HUES6 (cell line): Measurements from ENCODE around the gene KRTCAP2.

ENCODE experiments used
- H3K27ac ChIP-seq: 2 replicates; pipeline ENCODE4 v1.7.0; 2013; ENCODE audit warnings: low read depth, mild to moderate bottlenecking, low read length, inconsistent platforms
- H3K27me3 ChIP-seq: 2 replicates; pipeline ENCODE4 v1.6.1; 2013; ENCODE audit warnings: low read length; ENCODE audit not compliant: control insufficient read depth, insufficient read depth
- H3K36me3 ChIP-seq: 2 replicates; pipeline ENCODE4 v1.6.1; 2013; ENCODE audit warnings: low read length; ENCODE audit not compliant: control insufficient read depth, insufficient read depth
- H3K4me1 ChIP-seq: 2 replicates; pipeline ENCODE4 v1.6.1; 2013; ENCODE audit warnings: low read length; ENCODE audit not compliant: control insufficient read depth, insufficient read depth
- H3K4me3 ChIP-seq: 2 replicates; pipeline ENCODE4 v1.5.1; 2013; ENCODE audit warnings: low read depth, low read length
- H3K9ac ChIP-seq: one replicate; pipeline ENCODE4 v1.6.1; 2013; ENCODE audit warnings: mild to moderate bottlenecking, low read length
- H3K9me3 ChIP-seq: 2 replicates; pipeline ENCODE4 v1.6.1; 2013; ENCODE audit warnings: low read depth, low read length; ENCODE audit not compliant: control insufficient read depth, insufficient read depth

KRTCAP2 gene

DNA sequence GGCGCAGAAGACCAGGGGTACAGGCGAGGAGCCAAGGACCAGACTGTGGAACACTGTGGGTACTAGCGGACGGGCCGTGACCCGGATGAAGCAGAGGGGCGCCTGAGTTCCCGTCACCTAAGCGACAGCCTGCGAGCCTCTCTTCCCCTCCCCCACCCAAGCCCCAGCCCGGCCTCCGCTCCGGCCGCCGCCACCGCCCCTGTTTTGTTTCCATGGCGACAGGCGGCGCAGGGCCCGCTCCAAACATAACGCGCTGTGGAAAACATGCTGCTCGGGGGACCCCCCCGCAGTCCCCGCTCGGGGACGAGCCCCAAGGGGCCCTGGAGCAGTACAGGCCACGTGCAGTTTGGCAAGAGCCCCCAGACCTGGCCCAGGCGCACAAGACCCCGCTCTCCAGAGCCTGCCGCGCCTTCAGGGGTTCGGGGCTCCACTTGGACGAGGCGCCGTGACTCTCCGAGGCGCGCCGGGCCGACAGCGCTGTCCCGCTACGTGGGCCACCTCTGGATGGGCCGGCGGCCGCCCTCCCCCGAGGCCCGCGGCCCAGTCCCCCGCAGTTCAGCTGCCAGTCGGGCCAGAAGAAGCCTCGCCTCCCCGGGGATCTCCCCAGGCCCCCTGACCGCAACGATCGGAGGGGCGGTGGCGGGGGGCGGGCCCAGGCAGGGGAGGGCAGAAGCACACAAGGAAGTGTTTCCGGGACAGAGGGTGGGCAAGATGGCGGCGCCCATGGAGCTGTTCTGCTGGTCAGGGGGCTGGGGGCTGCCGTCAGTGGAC lies 35.6 kb upstream of the KRTCAP2 start, which contains the start of gene MTX1:
TSS of gene MTX1 (plus strand) at position 155 of the 771 bp plus-strand sequence. CDS start at position 265, 110 bp downstream.
- Histone ChIP-seq H3K9me3 (no peaks in the 10 kb centered on the region), H3K4me1 (peaks cover 15% of the 10 kb centered on the region), H3K36me3 (peaks cover 19% of the 10 kb centered on the region), H3K4me3 (peak within 1 kb of the TSS; percentile 85), H3K27ac (peak within 1 kb of the TSS; percentile 98), H3K9ac (peak within 1 kb of the TSS; percentile 91), H3K27me3 (no peaks in the 10 kb centered on the region)

DNA sequence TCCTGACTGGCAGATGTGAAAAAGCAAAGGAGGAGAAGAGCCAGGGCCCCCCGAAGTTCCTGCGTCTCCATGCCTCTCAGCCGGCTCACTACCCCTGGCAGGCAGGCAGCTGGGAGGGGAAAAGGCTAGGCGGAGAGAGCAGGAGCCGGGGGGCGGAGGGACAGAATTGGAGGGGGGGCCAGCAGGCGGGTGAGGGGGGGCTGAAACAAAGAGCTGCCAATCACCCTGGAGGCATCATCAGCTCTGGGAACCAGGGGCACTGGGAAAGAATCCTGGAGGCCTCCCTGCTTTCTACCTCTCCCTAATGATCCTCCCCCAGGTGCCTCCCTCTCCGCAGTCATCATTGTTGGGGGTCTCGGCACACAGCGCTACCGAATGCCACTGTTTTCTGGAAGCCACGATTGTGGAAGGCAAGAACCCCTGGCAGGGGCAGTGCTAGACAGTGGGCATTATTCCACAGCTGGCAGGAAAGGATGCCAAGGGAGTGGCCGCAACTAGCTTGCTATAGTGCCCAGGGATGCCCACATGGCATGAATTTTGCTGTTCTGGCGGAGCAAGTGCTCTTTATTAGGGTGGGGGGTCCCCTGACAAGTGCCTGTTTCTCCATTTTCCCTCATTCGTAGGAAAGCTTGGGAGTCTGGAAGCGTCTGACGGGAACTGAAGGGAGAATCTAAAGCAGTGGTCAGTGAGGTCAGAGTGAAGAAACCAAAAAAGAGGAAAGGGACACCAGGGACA lies 34.9 kb upstream of the KRTCAP2 start, which contains the start of gene THBS3:
TSS of gene THBS3 (minus strand) at position 92 of the 735 bp plus-strand sequence. CDS start at position 71, 21 bp downstream.
- peak within 1 kb of the TSS; percentile 85 for H3K4me3 ChIP-seq
- peak within 1 kb of the TSS; percentile 91 for H3K9ac ChIP-seq
- peaks cover 25% of the 10 kb centered on the region for H3K36me3 ChIP-seq
- H3K27me3 ChIP-seq, result no peaks in the 10 kb centered on the region
- H3K9me3 ChIP-seq, result no peaks in the 10 kb centered on the region
- H3K4me1 ChIP-seq, result peaks cover 15% of the 10 kb centered on the region
- peak within 1 kb of the TSS; percentile 98 for H3K27ac ChIP-seq

DNA sequence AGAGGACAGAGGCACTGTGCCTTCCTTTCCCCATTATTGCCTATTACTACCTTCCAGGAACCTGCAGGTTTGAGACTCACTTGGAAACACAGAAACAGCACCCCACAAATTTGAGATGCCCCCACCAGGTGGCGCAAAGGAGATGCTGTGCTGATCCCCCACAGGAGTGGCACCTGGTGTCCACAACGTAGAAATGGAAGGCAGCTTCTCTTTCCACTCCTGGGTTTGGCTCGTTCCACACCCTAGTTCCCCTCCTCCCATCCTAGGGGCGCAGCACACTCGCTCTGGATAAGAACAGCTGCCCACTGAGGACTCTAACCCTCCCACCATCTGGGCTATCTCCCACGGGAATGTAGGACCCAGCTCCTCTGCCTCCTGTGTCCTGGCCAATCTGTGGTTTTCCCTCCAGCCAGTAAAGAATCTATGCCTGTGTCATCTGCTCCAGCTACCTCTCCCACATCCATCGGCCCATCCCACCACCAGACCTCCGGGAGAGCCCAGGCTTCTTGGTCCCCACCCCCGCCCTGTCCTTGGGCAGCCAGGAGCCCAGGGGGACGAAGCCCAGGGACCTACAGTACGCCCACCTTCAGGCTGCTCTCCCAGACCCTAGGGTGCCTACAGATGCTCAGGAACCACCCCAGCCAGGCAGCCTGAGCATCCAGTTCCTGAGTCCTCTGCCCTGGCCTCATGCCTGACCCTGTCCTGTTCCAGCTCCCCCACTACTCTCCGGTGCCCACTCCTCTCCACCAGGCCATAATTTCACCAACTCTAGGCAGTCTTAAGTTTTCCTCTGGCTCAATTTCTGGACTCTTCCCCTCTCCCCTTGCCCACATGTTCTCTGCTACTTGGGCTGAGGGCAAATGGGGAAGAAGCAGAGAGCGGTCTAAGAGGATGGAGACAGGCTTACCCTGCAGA lies 34.0 kb upstream of the KRTCAP2 start:
- Histone ChIP-seq H3K9me3 (no peaks in the 10 kb centered on the region), H3K9ac (peak overlapping the region; percentile 79), H3K4me1 (peaks cover 15% of the 10 kb centered on the region), H3K4me3 (peak overlapping the region; percentile 85), H3K27me3 (no peaks in the 10 kb centered on the region), H3K27ac (no peak overlapping the region; the same call in 1 of the 2 replicates), H3K36me3 (peaks cover 32% of the 10 kb centered on the region)

DNA sequence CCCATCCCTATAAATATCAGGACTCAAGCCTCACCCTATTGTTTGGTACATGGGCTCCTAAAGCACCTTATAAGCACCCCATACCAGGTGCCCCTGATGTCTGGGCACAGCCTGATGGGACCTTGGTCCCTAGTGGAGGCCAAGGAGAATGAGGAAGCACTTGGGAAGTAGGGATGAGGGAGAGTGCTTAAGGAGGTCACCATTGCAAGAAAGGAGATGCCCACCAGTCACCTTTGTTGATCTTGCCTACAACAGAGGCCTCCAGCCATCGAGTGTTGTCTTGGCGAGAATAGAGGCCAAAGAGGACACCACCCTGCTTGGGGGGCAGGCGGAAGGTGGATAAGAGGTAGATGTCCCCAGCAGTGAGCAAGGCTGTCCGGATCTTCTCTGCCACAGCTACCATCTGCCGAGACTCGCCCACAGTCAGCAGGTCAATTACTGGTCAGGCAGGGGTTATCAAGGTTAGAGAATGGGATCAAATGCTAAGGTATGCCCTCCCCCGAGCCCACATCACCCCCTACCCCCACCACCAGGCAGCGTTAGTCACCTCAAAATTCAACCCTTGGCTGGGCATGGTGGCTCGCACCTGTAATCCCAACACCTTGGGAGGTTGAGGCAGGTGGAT lies 33.0 kb upstream of the KRTCAP2 start:
- no peak overlapping the region for H3K4me3 ChIP-seq
- no peak overlapping the region for H3K9ac ChIP-seq
- H3K36me3 ChIP-seq, result peaks cover 40% of the 10 kb centered on the region

DNA sequence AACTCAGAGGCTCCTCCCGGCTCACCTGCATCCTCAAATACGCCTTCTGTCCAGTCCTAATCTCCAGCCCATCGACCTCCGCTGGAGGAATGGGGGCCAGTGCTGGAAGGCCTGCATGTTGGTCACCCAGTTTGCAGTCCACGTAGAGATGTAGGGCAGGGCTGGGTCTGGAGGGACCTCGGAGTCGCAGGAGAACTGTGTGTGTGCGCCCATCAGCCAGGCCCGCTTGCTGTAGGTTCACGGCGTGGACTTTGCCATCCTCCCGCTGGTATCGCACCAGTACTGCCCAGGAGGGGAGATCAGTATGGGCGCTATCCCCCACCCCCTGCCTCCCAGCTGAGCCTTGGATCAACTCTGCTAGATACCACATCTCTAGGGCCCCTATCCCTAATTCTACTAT lies 31.9 kb upstream of the KRTCAP2 start:
- Histone ChIP-seq H3K27ac (no peak overlapping the region), H3K4me1 (peaks cover 15% of the 10 kb centered on the region), H3K27me3 (no peaks in the 10 kb centered on the region), H3K4me3 (no peak overlapping the region), H3K9ac (no peak overlapping the region), H3K36me3 (peaks cover 46% of the 10 kb centered on the region), H3K9me3 (no peaks in the 10 kb centered on the region)

More for the DNA sequence above, 33.0 kb upstream of the KRTCAP2 start:
- no peaks in the 10 kb centered on the region for H3K9me3 ChIP-seq
- no peak overlapping the region for H3K27ac ChIP-seq
- H3K4me1 ChIP-seq, result peaks cover 15% of the 10 kb centered on the region
- no peaks in the 10 kb centered on the region for H3K27me3 ChIP-seq

DNA sequence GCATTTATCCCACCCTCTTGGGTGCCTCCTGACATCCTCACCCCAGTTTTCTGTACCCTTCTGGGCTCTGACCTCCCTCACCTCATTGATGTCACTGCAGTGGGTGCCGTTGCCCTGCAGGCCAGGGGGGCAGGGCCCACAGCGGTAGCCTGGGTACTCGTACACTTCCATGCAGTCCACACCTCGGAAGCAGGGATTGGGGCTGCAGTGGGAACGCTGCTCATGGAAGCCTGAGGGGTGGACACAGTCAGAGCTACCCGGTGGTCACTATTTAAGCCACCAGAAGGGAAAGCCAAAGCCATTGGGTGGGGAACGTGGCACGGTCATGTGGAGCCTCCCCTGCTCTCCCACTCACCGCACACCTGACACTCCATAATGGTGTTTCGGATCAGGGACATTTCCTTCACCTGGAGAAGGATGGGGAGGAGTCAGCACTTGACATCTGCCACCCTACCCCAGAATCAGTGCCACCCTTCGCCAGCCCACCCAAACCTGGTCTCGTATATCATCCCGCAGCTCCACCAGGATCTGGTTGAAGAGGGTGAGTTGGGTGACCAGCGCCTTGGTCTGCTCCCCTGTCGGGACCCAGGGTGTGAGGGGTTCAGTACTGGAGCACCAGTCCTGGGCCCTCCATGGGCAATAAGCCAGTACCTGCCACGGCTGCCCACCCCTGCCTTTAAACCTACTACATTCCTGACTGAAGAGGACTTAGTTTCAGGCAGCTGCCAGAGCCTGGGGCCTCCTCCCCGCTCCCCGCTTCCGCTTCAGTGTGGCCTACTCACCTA lies 29.8 kb upstream of the KRTCAP2 start:
- H3K27me3 ChIP-seq, result no peaks in the 10 kb centered on the region
- H3K4me1 ChIP-seq, result peaks cover 8% of the 10 kb centered on the region
- H3K9ac ChIP-seq, result no peak overlapping the region
- H3K36me3 ChIP-seq, result peaks cover 63% of the 10 kb centered on the region
- no peaks in the 10 kb centered on the region for H3K9me3 ChIP-seq
- no peak overlapping the region for H3K4me3 ChIP-seq
- no peak overlapping the region for H3K27ac ChIP-seq

DNA sequence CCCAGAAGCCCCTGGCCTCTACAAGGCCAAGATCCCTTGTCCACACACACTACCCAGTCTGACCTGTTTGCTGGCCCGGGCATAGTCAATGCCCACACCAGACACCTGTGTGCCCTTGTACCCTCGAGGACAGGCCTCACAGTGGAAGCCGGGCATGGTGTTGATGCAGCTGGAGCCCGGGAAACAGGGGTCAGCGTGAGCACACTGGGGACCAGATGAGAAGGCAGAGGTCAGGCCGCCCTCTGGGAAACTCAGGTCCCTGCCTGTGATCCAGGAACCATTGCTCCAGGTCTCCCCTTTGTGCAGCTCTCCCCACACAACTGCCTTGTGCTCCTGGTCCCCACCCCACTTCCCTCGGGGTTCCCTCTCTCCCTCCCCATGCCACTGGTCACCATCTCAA lies 29.1 kb upstream of the KRTCAP2 start:
- Histone ChIP-seq H3K36me3 (peaks cover 70% of the 10 kb centered on the region), H3K27ac (no peak overlapping the region), H3K9ac (no peak overlapping the region), H3K4me1 (peaks cover 6% of the 10 kb centered on the region; the same call in 1 of the 2 replicates), H3K27me3 (no peaks in the 10 kb centered on the region), H3K9me3 (no peaks in the 10 kb centered on the region), H3K4me3 (no peak overlapping the region)

DNA sequence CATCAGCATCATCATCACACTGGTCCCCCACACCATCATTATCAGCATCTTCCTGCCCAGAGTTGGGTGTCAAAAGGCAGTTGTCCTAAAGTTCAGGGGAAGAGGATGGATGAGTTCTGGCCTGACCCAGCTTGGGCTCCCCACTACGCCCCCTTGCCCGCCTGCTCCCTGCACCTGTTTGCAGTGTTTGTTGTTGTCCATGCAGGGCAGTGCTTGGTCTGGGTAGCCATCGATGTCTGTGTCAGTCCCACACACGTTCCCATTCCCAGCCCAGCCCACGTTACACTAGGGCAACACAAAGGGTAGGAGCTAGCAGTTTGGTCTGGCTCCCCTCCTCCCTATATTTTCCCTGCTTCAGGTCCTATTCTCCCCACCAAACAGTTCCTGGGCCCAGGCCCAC lies 27.8 kb upstream of the KRTCAP2 start:
- H3K9me3 ChIP-seq, result no peaks in the 10 kb centered on the region
- H3K27me3 ChIP-seq, result no peaks in the 10 kb centered on the region
- peaks cover 78% of the 10 kb centered on the region for H3K36me3 ChIP-seq
- H3K9ac ChIP-seq, result no peak overlapping the region
- H3K4me3 ChIP-seq, result no peak overlapping the region
- H3K27ac ChIP-seq, result no peak overlapping the region
- peaks cover 11% of the 10 kb centered on the region for H3K4me1 ChIP-seq

DNA sequence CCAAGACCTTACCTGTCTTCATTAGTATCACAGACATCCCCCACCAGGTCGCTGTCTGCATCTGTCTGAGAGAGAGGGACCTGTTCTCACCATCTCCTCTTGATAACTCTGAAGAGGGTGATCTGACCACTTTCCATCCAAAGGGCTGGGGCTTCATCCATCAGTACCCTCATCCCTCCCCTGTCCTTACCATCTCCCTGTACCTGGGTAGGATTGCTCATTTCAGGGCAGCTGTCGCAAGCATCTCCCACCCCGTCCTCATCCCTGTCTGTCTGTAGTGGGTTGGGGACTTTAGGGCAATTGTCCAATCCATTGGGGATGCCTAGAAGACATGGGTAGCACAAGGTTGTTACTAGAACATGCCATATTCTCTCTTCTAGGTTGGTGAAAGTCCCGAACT lies 26.7 kb upstream of the KRTCAP2 start:
- Histone ChIP-seq H3K9ac (no peak overlapping the region), H3K27ac (no peak overlapping the region), H3K27me3 (no peaks in the 10 kb centered on the region), H3K4me3 (no peak overlapping the region), H3K36me3 (peaks cover 74% of the 10 kb centered on the region), H3K4me1 (peaks cover 11% of the 10 kb centered on the region), H3K9me3 (no peaks in the 10 kb centered on the region)

DNA sequence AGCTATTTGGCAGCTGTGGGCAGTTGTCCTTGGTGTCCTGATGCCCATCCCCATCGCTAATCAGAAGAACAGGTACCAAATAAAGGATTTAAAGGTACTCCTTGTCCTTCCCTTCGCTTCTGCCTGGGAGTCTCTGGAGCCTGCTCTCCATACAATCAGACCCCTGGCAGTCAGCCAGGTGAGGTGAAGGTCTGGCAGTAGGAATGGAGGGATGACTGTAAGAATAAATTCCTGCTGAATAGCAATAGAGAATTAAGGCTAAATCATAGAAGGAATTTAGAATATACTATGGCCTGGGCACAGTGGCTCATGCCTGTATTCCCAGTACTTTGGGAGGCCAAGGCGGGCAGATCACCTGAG lies 25.4 kb upstream of the KRTCAP2 start:
- Histone ChIP-seq H3K4me3 (no peak overlapping the region), H3K36me3 (peaks cover 67% of the 10 kb centered on the region), H3K9me3 (no peaks in the 10 kb centered on the region), H3K27ac (no peak overlapping the region), H3K9ac (no peak overlapping the region), H3K27me3 (no peaks in the 10 kb centered on the region), H3K4me1 (peaks cover 11% of the 10 kb centered on the region)
